ENCODE data around the gene JAKMIP3.

JAKMIP3 gene

GRCh38 chr10:132036153-132036886, 29.4 kb upstream of the JAKMIP3 start:
- no peak for TF ChIP-seq POLR2A (IDR thresholded peaks at IDR 0.05; ENCODE audit: low read depth, low read length)
- FAIRE-seq (no peak), DNase-seq (ENCODE audit: insufficient read length, low spot score) (no peak)

- no peak for TF ChIP-seq POLR2A (IDR thresholded peaks at IDR 0.05; ENCODE audit: low read depth, low read length)
- no peak for FAIRE-seq
- no peak for DNase-seq (ENCODE audit: insufficient read length, low spot score)
Observed at GRCh38 chr10:132036887-132037675, 28.7 kb upstream of the JAKMIP3 start.

- DNase-seq (ENCODE audit: insufficient read length, low spot score) = no peak
Observed at GRCh38 chr10:132037676-132037975, 28.1 kb upstream of the JAKMIP3 start.

GRCh38 chr10:132039371-132039770, 26.4 kb upstream of the JAKMIP3 start:
- no peak for FAIRE-seq
- no peak for TF ChIP-seq POLR2A (IDR thresholded peaks at IDR 0.05; ENCODE audit: low read depth, low read length)

More at GRCh38 chr10:132037676-132037975, 28.1 kb upstream of the JAKMIP3 start:
- TF ChIP-seq POLR2A (IDR thresholded peaks at IDR 0.05; ENCODE audit: low read depth, low read length) = no peak
- no peak for FAIRE-seq

GRCh38 chr10:132040046-132040445, 25.7 kb upstream of the JAKMIP3 start:
- no peak for DNase-seq (ENCODE audit: insufficient read length, low spot score)
- FAIRE-seq = no peak
- no peak for TF ChIP-seq POLR2A (IDR thresholded peaks at IDR 0.05; ENCODE audit: low read depth, low read length)

More at GRCh38 chr10:132039371-132039770, 26.4 kb upstream of the JAKMIP3 start:
- DNase-seq (ENCODE audit: insufficient read length, low spot score) = no peak

- no peak for DNase-seq (ENCODE audit: insufficient read length, low spot score)
- no peak for TF ChIP-seq POLR2A (IDR thresholded peaks at IDR 0.05; ENCODE audit: low read depth, low read length)
- FAIRE-seq = no peak
Observed at GRCh38 chr10:132041340-132041739, 24.4 kb upstream of the JAKMIP3 start.

GRCh38 chr10:132043861-132044695, 21.7 kb upstream of the JAKMIP3 start:
- DNase-seq (ENCODE audit: insufficient read length, low spot score) (no peak), FAIRE-seq (no peak)
- no peak for TF ChIP-seq POLR2A (IDR thresholded peaks at IDR 0.05; ENCODE audit: low read depth, low read length)

- no peak for TF ChIP-seq POLR2A (IDR thresholded peaks at IDR 0.05; ENCODE audit: low read depth, low read length)
- FAIRE-seq = no peak
- no peak for DNase-seq (ENCODE audit: insufficient read length, low spot score)
Observed at GRCh38 chr10:132044803-132045202, 20.9 kb upstream of the JAKMIP3 start.

- no peak for DNase-seq (ENCODE audit: insufficient read length, low spot score)
- TF ChIP-seq POLR2A (IDR thresholded peaks at IDR 0.05; ENCODE audit: low read depth, low read length) = no peak
- no peak for FAIRE-seq
Observed at GRCh38 chr10:132045324-132045723, 20.4 kb upstream of the JAKMIP3 start.

GRCh38 chr10:132047575-132048293, 18.0 kb upstream of the JAKMIP3 start:
- DNase-seq (ENCODE audit: insufficient read length, low spot score) = no peak
- no peak for FAIRE-seq
- no peak for TF ChIP-seq POLR2A (IDR thresholded peaks at IDR 0.05; ENCODE audit: low read depth, low read length)

GRCh38 chr10:132048294-132048667, 17.5 kb upstream of the JAKMIP3 start:
- TF ChIP-seq POLR2A (IDR thresholded peaks at IDR 0.05; ENCODE audit: low read depth, low read length) = no peak
- DNase-seq (ENCODE audit: insufficient read length, low spot score) (no peak), FAIRE-seq (no peak)

GRCh38 chr10:132050191-132050590, 15.6 kb upstream of the JAKMIP3 start:
- TF ChIP-seq POLR2A (IDR thresholded peaks at IDR 0.05; ENCODE audit: low read depth, low read length) = no peak
- FAIRE-seq = no peak
- no peak for DNase-seq (ENCODE audit: insufficient read length, low spot score)

- no peak for TF ChIP-seq POLR2A (IDR thresholded peaks at IDR 0.05; ENCODE audit: low read depth, low read length)
- no peak for FAIRE-seq
- no peak for DNase-seq (ENCODE audit: insufficient read length, low spot score)
Observed at GRCh38 chr10:132052124-132052523, 13.6 kb upstream of the JAKMIP3 start.

All from H54 (cell line).